ENCODE data around the gene FGF1. TPM values are rescaled to one million over a fixed set of nuclear protein-coding genes. Genes with fewer than 3 reads are reported as not detected.

The FGF1 gene
- polyA plus RNA-seq, 4 donors = 14.6 to 27.3 (median 20.8) TPM

DNA sequence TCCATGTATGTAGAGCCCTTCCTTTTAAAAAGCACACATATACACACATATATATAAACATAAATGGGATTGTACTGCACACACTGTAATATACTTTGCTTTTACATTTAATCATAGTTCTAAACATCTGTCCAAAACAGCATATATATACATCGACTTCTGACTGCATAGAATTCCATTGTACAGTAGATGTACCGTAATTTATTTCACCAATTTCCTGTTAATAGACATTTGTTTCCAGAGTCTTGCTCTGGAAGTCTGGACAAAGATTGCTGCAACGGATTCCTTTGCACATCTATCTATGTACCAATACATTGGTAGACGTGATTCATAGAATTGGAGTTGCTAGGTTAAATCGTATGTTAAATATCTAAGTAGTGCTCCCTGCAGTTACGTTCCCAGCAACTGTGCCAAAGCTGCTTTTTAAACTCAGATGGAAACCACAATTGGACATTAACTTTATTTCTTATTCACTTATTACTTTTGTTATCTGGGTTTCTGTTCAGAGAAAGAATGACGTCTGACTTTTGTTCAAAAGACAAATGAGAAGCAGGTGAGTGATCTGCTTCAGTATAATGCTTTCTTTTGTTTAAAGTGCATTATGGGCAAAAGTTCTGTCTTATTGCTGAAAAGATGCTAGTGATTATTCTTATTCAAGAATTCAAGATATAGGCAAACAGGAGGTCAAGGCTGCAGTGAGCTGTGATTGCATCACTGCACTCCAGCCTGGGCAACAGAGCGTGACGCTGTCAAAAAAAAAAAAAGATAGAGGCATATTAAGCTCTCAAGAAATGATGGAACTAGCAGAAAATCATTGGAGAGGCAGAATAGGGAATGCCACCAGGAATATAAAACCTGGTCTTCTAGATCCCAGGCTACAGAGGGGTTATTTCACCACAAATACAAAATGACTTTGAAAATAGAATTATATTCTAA is 138.2 kb downstream of the FGF1 start:
- DNase-seq (ENCODE audit: low read depth in 4 of 4, low spot score in 2 of 4) = no peak

GRCh38 chr5:142545650-142546322 is 140.1 kb downstream of the FGF1 start:
- no peak for DNase-seq (ENCODE audit: low read depth in 4 of 4, low spot score in 2 of 4)

DNA sequence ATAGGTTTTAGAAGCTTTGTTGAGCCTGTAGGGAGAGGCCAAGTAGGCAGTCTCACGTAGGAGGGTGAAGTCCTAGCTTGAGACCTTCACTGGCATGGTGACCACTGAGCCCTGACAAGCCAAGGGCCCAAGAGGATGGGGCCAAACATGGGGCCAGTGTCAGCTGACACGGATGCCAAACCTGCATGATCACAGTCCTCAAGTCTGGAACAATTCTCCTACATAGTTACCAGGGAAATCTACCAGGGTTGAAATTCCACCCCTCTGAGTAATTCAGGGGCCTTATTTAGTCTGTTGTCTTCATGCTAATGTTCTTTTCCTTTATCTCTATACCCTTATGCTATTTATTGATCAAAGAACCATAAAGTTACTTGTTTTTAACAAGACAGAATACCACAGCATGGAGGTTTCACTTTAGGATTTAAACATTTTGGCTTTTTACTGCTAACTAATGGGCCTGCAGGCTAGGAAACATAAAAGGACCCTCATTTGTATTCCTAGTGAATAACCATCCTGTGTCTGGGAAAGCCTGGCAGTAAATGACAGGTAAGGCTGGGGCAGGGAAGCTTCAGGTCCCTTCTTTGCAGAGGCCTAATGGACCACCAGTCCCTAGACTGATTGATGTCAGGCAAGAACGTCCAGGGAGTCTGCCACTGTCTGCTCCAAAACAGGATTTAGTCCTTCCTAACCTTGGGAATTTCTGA is 140.8 kb downstream of the FGF1 start:
- no peak for DNase-seq (ENCODE audit: low read depth in 4 of 4, low spot score in 2 of 4)

- DNase-seq (ENCODE audit: low read depth in 4 of 4, low spot score in 2 of 4) = no peak
Measured at GRCh38 chr5:142544071-142544753, 141.7 kb downstream of the FGF1 start.

DNA sequence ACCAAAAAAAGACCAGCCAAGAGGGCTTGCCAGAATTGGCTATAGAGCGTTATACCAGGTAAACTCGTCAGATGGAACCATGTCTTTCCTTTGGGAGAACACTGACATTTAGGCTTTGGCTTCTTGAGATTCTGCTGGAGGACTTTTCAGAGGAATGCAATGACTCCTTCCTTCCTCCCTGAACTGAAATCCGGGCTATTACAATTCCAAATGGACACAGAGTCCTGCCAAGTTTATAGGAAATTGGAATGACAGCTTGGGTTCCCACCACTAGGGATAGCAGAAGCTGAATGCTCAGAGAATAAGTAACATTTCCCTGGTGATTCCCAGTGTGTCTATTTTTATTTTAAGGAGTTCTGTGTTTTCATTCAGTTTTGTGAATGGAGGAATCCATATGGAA is 143.0 kb downstream of the FGF1 start:
- no peak for DNase-seq (ENCODE audit: low read depth in 4 of 4, low spot score in 2 of 4)

Other genes starting within 250 kb of the FGF1 start
- gene ARHGAP26, start 84.3 kb upstream of the FGF1 start, polyA plus RNA-seq (ENCODE audit: insufficient read length in 4 of 4) = 10 to 100 TPM in 3 of 4 donors, 1 to 10 TPM in 1; 7.9 to 13.5 (median 12.0) TPM